HepG2 (cell line): ENCODE data around the gene LGALS14.

Source experiments
- GATA4 ChIP-seq: sonication (generic); IDR thresholded peaks from 2 replicates; pipeline ENCODE4 v1.6.1; 2016; ENCODE audit warnings: antibody characterized with exemption, low read depth, borderline replicate concordance
- MAX ChIP-seq: IDR thresholded peaks from 2 replicates; pipeline ENCODE4 v1.6.1; 2012; ENCODE audit warnings: inconsistent platforms
- TF ChIP-seq, protein P1 (sequence below): sonication (generic); formaldehyde crosslinking; IDR thresholded peaks from 2 replicates; pipeline ENCODE4 v1.4.0; 2020; ENCODE audit warnings: missing genetic modification reagents

DNA sequence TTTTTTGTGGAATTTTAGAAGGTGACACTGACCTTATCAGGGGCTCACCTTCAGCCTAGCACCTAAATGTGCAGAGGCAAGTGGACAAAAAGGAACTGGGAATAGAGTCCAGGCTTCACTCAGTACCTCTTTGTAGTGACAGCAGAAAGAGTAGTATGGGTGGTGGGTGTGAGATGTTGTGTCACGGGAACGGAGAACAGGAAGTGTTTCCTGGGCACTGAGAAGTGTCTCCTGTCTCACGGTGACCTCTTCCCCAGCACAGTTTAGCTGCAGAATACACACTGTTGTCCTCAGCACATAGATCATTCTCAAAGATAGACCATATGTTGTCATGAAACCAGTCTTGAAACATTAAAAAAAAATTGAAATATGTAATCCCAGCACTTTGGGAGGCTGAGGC is 17.5 kb upstream of the LGALS14 start:
- TF ChIP-seq GATA4 = no peak
- TF ChIP-seq, protein P1, sequence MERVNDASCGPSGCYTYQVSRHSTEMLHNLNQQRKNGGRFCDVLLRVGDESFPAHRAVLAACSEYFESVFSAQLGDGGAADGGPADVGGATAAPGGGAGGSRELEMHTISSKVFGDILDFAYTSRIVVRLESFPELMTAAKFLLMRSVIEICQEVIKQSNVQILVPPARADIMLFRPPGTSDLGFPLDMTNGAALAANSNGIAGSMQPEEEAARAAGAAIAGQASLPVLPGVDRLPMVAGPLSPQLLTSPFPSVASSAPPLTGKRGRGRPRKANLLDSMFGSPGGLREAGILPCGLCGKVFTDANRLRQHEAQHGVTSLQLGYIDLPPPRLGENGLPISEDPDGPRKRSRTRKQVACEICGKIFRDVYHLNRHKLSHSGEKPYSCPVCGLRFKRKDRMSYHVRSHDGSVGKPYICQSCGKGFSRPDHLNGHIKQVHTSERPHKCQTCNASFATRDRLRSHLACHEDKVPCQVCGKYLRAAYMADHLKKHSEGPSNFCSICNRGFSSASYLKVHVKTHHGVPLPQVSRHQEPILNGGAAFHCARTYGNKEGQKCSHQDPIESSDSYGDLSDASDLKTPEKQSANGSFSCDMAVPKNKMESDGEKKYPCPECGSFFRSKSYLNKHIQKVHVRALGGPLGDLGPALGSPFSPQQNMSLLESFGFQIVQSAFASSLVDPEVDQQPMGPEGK (CRISPR knock-in tag) = no peak
- no peak for TF ChIP-seq MAX
